ENCODE measurements around the gene SLC35A1. TPM values are rescaled to one million over a fixed set of nuclear protein-coding genes. Genes with fewer than 3 reads are reported as not detected.

Gene SLC35A1
- polyA plus RNA-seq, 1 donor from 2014 or later = 76.1 TPM

- H3K79me2 ChIP-seq (replicated peaks; ENCODE audit: insufficient read depth, low read length) = no peaks in the 10 kb centered on the region
- H3K9me3 ChIP-seq (ENCODE audit: low read length) = no peaks in the 10 kb centered on the region
- no peak overlapping the region for H3K9ac ChIP-seq (ENCODE audit: low read length)
- no peaks in the 10 kb centered on the region for H3K27me3 ChIP-seq (ENCODE audit: insufficient read depth, low read depth, low read length)
- no peak overlapping the region for H2AFZ ChIP-seq (ENCODE audit: low read depth, low read length)
- H4K20me1 ChIP-seq (ENCODE audit: insufficient read depth) = no peaks in the 10 kb centered on the region
- no peaks in the 10 kb centered on the region for H3F3A ChIP-seq (ENCODE audit: insufficient read depth, low read length, poor library complexity, severe bottlenecking)
- TF ChIP-seq RAD21 (conservative IDR thresholded peaks at IDR 0.05) = no peak
- no peak overlapping the region for H3K4me3 ChIP-seq (ENCODE audit: low read length)
- H3K27ac ChIP-seq (ENCODE audit: low read length) = no peak overlapping the region
- H3K9me2 ChIP-seq (ENCODE audit: insufficient read depth, low read length) = no peaks in the 10 kb centered on the region
- H3K36me3 ChIP-seq (ENCODE audit: insufficient read depth, low read length) = no peaks in the 10 kb centered on the region
- H3K4me2 ChIP-seq (ENCODE audit: low read length) = no peak overlapping the region
These were observed 9.2 kb downstream of the SLC35A1 start for GRCh38 chr6:87481931-87482330.

- no peaks in the 10 kb centered on the region for H3F3A ChIP-seq (ENCODE audit: insufficient read depth, low read length, poor library complexity, severe bottlenecking)
- no peaks in the 10 kb centered on the region for H3K9me2 ChIP-seq (ENCODE audit: insufficient read depth, low read length)
- no peak overlapping the region for H3K4me3 ChIP-seq (ENCODE audit: low read length)
- H3K4me2 ChIP-seq (ENCODE audit: low read length) = no peak overlapping the region
- TF ChIP-seq POLR2AphosphoS5 (IDR thresholded peaks at IDR 0.05) (no peak), EP300 (conservative IDR thresholded peaks at IDR 0.05; ENCODE audit: poor library complexity, severe bottlenecking) (no peak), REST (IDR thresholded peaks at IDR 0.05; ENCODE audit: borderline replicate concordance) (no peak), TAF1 (IDR thresholded peaks at IDR 0.05; ENCODE audit: low read depth) (no peak), CTCF (IDR thresholded peaks at IDR 0.05; ENCODE audit: poor library complexity, severe bottlenecking) (no peak), MXI1 (conservative IDR thresholded peaks at IDR 0.05; ENCODE audit: poor library complexity, severe bottlenecking) (no peak), EZH2 (IDR thresholded peaks at IDR 0.05; ENCODE audit: borderline replicate concordance, insufficient read depth, low read length, poor library complexity, severe bottlenecking) (no peak), SMC3 (conservative IDR thresholded peaks at IDR 0.05; ENCODE audit: poor library complexity) (no peak), RAD21 (conservative IDR thresholded peaks at IDR 0.05) (no peak)
- no peak overlapping the region for H3K27ac ChIP-seq (ENCODE audit: low read length)
- H3K36me3 ChIP-seq (ENCODE audit: insufficient read depth, low read length) = no peaks in the 10 kb centered on the region
- H2AFZ ChIP-seq (ENCODE audit: low read depth, low read length) = no peak overlapping the region
- no peak overlapping the region for H3K9ac ChIP-seq (ENCODE audit: low read length)
- no peaks in the 10 kb centered on the region for H3K79me2 ChIP-seq (replicated peaks; ENCODE audit: insufficient read depth, low read length)
- no peaks in the 10 kb centered on the region for H3K27me3 ChIP-seq (ENCODE audit: insufficient read depth, low read depth, low read length)
- no peaks in the 10 kb centered on the region for H4K20me1 ChIP-seq (ENCODE audit: insufficient read depth)
- no peaks in the 10 kb centered on the region for H3K9me3 ChIP-seq (ENCODE audit: low read length)
These were observed 9.6 kb downstream of the SLC35A1 start for GRCh38 chr6:87482366-87482765.

GRCh38 chr6:87483929-87484328 is 11.2 kb downstream of the SLC35A1 start:
- H2AFZ ChIP-seq (ENCODE audit: low read depth, low read length) = no peak overlapping the region
- no peaks in the 10 kb centered on the region for H3K36me3 ChIP-seq (ENCODE audit: insufficient read depth, low read length)
- no peak overlapping the region for H3K9ac ChIP-seq (ENCODE audit: low read length)
- H3F3A ChIP-seq (ENCODE audit: insufficient read depth, low read length, poor library complexity, severe bottlenecking) = no peaks in the 10 kb centered on the region
- no peaks in the 10 kb centered on the region for H3K27me3 ChIP-seq (ENCODE audit: insufficient read depth, low read depth, low read length)
- H3K9me2 ChIP-seq (ENCODE audit: insufficient read depth, low read length) = no peaks in the 10 kb centered on the region
- no peak overlapping the region for H3K4me3 ChIP-seq (ENCODE audit: low read length)
- TF ChIP-seq REST (IDR thresholded peaks at IDR 0.05; ENCODE audit: borderline replicate concordance) = no peak
- no peak for TF ChIP-seq EP300 (conservative IDR thresholded peaks at IDR 0.05; ENCODE audit: poor library complexity, severe bottlenecking)
- TF ChIP-seq SMC3 (conservative IDR thresholded peaks at IDR 0.05; ENCODE audit: poor library complexity) = no peak
- no peak for TF ChIP-seq MXI1 (conservative IDR thresholded peaks at IDR 0.05; ENCODE audit: poor library complexity, severe bottlenecking)
- TF ChIP-seq EZH2 (IDR thresholded peaks at IDR 0.05; ENCODE audit: borderline replicate concordance, insufficient read depth, low read length, poor library complexity, severe bottlenecking) = no peak
- no peak for TF ChIP-seq TAF1 (IDR thresholded peaks at IDR 0.05; ENCODE audit: low read depth)
- TF ChIP-seq RAD21 (conservative IDR thresholded peaks at IDR 0.05) = no peak
- TF ChIP-seq CTCF (IDR thresholded peaks at IDR 0.05; ENCODE audit: poor library complexity, severe bottlenecking) = no peak
- no peak for TF ChIP-seq POLR2AphosphoS5 (IDR thresholded peaks at IDR 0.05)
- no peak overlapping the region for H3K27ac ChIP-seq (ENCODE audit: low read length)
- H4K20me1 ChIP-seq (ENCODE audit: insufficient read depth) = no peaks in the 10 kb centered on the region
- H3K79me2 ChIP-seq (replicated peaks; ENCODE audit: insufficient read depth, low read length) = no peaks in the 10 kb centered on the region
- H3K4me2 ChIP-seq (ENCODE audit: low read length) = no peak overlapping the region
- H3K9me3 ChIP-seq (ENCODE audit: low read length) = no peaks in the 10 kb centered on the region
